NCI-H345 (cell line): ENCODE measurements around the gene CAPN1.
A peak's percentile ranks its signal among the peaks of the same experiment; 100 is the strongest.
"Not testable (repeated sequence)": the region's sequence is repeated elsewhere in the genome, so short reads cannot be mapped to it uniquely, and the experiment has no call there.

Experiments
- DNase-seq: peaks from one replicate; lab custom pipeline; 2025; lab: John Stamatoyannopoulos, UW

The CAPN1 gene

DNA sequence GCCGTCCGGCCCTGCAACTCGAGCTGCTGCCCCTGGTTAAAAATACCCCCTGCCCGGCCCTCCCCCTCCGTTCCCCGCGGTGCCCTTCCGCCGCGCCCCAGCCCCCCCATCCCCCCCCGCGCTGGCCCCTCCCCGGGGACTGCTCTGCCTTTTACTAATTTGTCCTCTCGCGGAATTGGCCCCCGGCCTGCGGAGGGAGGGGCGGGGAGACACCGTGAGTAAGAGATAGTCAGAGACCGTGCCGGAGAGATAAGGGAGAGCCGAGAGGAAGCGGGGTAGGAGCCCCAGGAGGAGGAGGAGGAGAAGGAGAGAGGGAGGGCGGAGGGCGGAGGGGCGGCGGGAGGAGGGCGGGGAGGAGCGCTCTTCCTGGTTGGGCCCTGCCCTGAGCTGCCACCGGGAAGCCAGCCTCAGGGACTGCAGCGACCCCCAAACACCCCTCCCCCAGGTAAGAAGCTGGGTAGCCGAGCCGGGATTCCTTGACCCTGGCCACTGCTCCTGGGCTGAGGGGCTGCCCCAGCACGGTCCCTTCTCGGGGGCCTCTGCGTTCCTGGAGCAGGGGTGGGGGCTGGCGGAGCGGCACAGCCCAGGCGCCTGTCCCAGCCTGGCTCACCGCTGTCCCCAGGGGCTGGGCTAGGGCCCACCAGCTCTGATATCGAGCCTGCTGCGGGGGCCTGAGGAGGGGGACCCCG lies at the start of gene CAPN1:
Gene CAPN1 (plus strand): TSS at position 360 of the 689 bp plus-strand sequence. CDS start 774 bp downstream, outside the sequence.
- peak; percentile 63 for DNase-seq

DNA sequence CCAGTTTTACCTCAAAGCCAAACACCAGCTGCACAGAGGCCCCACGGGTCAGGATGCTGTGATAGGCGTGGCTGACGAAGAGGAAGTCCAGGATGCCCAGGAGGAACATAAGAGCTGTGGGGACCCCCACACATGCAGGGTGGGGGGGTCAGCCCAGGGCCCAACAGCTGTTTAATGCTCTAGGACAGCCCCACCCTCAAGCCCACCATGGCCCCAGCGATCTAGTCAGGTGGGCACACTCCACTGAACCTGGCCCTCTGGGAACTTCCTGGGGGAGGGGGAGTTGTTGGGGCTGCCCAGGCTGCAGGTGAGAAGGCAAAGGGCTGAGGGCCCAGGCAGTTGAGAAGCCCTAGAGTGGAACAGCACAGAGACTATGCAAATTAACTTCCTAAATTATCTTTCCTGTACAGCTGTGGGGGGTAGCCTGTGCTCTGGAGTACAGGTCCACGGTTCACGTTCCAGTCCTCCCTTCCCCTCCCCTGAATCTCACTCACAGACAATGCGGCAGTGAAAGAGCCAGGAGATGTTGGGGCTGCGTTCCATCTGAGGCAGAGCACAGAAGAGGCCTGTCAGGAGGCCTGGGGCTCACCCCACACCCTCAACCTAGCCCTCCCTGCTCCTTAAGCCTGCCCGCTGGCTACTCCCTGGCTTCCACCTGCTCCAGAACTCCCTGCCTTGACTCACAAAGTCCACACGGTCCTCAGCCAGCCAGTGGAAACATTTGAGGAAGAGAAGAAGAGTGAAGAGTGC lies 49.3 kb upstream of the CAPN1 start:
- DNase-seq = no peak

DNA sequence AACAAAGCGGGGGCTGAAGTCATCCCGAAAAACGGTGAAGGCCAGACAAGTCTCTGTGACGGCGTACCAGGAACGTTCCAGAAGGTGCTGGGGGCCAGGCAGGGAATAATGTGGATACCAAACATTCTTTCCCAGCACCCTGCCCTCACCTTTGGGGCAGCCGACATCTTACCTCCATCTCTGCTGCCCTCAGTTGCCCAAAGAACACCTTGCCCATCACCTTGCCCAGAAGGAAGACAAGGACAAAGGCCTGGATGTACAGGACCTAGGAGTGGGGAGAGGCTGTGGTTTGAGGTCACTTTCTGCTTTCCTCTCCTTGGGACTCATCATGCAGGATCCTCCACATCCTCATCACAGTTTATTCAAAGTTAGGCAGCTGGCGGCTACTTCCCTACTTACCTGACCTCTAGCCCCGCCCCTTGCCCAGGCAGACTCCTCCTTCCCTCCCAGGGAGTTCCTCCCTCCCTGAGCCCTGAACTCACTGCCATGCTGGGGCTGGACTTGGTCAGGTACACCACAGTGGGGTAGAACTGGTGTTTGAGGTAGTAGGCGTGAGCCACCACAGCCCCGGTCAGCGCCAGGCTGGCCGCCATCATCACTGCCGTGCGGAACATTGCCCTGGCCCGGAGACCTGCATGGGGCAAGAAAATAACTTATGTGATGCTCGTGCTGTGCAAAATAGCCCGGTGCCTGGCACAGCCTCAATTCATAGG lies 48.6 kb upstream of the CAPN1 start:
- DNase-seq = peak; percentile 20

DNA sequence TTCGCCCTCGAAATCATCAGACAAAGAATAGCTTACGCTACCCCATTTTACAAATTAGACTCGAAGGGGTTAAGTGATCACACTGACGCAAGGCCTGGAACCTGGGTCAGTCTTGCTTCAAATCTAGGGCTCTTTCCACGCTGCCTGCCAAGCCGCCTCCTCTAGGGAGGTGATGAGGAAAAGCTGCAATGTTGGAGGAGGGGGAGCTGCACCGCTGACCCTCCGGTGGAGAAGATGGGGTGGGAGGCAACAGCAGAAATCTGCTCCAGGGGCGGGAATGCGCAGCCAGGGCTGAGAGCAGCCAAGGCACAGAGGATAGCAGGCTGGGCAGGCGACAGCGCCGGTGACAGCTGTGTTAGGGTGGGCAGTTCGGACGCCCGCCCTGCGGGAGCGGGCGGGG lies 48.0 kb upstream of the CAPN1 start:
- no peak for DNase-seq

DNA sequence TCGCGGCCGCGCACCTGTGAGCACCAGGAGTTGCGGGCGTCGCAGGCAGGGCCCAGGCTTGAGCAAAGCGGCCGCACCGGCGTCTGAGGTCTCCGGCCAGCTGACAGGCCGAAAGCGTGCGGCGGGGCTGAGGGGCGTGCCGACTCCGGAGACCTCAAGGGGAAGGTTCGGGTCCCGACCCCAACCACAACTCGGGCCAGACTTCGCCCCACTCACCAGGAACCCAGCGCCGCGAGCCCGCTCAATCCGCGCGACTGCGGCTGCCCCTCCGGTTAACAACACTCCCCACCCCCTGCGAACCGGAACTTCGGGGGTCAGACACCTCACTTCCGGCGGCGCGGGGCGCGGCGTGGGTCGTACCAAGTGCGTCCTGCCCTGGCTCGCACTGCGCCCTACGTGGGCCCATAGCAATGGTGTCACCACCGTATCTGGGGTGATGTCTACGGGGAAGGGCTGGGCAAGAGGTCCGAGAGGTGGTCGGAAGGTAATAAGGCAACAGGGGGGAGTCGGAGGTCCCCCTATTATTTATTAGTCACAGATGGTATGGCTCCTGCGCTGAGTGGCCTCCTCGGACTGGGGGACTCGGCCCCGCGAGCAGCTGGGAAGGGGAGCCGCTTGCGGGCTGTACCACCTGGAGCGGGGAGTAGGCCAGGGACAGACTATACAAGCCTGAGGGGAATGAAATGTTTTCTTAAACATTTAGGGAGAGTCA lies 47.3 kb upstream of the CAPN1 start, which contains the start of gene SYVN1:
Gene SYVN1 (minus strand): TSS at position 280 of the 712 bp plus-strand sequence. CDS start 918 bp downstream, outside the sequence.
- DNase-seq = peak; percentile 92

DNA sequence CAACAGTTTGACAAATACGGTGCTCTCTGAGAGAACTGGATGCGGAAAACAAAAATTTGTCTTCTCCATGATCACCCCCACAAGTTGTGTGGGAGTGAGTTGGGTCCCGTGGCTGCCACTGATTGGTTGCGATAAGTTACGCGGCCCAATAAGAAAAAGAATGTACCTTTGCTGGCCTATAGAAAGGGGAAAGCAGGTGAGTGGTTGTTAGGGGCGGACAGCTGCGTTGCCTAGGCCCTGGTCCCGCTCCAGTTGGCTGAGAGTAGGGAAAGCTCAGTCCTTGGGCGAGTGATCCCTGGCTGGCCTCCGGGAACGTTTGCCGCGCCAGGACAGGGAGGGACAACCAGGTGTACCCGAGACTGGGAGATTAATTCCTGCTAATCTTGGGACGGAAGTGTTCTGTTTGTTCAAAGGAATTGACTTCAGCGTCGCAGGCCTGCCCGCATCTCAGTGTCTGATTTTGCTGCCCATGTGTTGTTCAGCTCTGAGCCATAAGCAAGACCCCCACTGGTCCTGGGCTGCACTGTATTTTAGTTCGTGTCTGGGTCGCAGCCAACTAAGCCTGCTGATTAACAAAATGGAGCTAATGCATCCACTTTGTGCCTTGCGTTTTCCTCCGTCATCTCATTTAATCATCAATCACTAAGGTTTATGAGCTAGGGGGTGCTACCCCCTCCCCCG lies 46.6 kb upstream of the CAPN1 start:
- DNase-seq = peak; percentile 98

DNA sequence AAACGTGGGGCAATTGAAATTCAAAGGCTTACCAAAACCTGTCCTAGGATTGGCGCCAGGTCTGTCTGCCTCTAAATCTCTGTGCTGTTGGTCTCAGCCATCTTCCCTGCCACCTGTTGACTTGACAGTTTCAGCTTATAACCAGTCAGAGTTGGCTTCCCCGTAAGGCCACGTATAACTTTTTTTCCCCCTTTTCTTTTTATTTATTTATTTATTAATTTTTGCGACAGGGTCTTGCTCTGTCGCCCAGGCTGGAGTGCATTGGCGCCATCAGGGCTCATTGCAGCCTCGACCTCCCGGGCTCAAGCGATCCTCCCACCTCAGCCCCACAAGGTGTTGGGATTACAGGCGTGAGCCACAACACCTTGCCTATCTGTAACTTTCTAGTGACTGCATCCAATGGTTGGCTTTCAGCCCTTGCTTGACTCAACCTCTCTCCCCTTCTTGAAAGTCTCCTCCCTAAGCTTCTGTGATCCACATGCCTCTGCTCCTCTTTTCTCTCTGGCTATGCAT lies 46.0 kb upstream of the CAPN1 start:
- DNase-seq = no peak

DNA sequence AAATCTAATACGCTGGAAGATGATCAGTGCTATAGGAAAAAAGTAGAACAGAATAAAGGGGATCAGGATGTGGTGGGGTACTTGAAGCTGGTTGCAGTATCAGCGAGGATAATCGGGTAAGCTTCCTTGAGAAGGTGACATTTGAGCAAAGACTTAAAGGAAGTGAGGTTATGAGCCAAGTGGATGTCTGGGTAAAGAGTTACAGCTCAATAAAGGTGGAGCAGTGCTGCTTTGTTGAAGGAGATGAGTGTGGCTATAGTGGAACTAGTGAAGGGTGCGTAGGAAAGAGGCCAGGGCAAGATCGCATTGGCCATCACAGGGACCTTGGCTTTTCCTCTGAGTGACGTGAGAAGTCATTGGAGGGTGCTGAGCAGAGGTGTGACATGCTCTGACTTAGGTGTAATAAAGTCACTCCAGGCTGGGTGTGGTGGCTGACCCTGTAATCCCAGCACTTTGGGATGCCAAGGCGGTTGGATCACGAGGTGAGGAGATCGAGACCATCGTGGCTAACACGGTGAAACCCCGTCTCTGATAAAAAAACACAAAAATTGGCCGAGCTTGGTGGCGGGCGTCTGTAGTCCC lies 45.1 kb upstream of the CAPN1 start:
- DNase-seq = no peak

DNA sequence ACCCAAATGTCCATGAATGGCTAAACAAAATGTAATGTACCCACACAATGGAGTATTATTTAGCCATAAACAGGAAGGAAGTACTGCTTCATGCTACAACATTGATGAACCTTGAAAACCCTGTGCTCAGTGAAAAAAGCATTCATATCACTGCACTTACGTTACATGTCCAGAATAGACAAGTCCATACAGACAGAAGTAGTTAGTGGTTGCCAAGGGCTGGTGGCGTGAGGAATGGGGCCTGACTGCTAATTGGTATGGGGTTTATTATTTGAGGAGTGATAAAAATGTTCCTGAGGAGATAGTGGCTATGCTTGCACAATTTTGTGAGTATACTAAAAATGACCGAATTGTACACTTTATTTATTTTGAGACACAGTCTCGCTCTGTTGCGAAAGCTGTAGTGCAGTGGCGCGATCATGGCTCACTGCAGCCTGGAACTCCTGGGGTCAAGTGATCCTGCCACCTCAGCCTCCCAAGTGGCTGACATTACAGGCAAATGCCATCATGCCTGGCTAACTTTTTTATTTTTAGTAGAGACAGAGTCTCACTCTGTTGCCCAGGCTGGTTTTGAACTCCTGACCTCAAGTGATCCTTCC lies 39.7 kb upstream of the CAPN1 start:
- DNase-seq = no peak

DNA sequence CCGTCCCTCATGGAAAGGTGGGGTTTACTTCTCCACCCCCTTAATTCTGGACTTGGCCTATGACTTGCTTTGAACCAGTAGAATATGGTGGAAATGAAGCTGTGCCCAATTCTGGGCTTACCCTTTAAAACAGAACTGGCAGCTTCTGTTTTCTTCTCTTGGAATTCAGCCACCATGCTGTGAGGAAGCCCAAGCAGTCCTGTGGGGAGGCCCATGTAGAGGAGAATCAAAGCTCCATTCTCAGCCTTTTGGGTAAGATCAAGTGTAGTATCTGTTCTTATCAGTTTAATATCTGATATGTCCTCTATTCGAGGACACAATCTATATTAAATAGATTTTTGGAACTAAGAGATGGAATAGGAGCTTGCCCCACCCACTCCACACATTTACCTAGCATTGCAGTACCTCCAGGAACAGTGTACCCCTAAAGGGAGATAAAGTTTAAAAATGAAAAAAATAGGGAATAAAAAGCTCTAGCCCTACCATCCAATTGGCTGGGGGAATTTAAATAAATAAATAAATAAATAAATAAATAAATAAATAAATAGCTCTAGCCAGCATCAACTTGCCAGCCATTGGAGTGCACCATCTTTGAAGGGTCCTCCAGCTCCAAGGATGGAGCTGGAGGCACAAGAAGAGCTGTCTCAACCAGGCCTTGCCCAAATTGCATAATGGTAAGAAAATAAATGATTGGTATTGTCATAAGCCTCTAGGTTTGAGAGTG lies 34.2 kb upstream of the CAPN1 start:
- no peak for DNase-seq

DNA sequence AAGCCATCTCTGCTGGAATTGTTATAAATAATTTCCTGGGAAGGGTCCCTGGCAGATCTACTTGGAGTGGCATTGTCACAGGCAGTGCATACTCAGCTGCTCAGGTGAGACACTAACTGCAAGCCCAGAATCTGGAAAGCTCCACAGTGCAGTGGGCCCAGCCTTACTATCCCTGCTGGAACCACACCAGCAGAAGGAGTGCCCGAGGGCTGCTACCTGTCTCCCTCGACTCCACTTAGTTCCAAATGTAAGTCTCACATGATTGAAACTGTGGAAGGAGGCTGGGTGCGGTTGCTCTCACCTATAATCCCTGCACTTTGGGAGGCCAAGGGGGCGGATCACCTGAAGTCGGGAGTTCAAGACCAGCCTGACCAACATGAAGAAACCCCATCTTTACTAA lies 33.1 kb upstream of the CAPN1 start:
- no peak for DNase-seq

DNA sequence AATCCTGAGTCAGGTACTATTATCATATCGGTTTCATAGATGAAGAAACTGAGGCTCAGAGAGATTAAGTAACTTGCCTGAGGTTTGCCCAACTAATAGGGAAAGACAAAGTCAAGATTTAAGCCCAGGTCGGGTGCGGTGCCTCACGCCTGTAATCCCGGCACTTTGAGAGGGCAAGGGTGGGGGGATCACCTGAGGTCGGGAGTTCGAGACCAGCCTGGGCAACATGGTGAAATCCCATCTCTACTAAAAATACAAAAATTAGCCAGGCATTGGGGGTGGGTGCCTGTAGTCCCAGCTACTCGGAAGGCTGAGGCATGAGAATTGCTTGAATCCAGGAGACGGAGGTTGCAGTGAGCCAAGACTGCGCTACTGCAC lies 31.6 kb upstream of the CAPN1 start:
- not testable (repeated sequence) for DNase-seq

DNA sequence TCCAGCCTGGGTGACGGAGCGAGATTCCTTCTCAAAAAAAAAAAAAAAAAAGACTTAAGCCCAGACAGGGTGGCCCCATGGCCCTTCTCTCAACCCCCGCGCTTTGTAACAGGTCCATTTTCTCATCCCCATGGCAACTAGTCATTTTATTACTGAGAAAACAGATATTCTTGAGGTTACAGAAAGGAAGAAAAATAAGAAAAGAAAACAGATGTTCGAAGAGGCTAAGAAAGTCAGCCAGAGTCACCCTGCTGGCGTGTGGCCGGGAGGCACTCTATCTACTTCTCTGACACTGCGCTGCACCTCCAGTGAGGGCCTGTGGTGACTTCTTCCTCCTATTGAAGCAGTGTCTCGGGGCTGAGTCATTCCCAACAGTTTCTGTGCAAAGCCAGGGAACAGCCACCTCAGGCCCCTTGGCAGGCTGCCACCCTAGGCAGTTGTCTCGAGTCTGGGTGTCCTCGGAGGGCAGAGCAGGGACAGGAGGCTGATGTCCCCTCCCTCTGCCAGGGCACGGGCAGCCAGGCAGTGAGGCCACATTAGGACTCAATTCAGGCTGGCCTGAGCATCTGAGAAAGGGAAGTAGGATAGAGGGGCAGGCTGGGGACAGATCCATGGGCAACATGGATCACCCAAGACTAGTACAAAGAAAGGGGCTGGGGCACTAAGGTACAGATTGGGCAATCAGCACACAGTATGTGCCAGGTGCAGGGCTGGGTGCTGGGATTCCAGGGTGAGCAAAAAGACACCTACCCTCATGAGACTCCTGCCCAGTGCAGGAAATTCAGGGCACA lies 31.0 kb upstream of the CAPN1 start:
- peak; percentile 46 for DNase-seq

DNA sequence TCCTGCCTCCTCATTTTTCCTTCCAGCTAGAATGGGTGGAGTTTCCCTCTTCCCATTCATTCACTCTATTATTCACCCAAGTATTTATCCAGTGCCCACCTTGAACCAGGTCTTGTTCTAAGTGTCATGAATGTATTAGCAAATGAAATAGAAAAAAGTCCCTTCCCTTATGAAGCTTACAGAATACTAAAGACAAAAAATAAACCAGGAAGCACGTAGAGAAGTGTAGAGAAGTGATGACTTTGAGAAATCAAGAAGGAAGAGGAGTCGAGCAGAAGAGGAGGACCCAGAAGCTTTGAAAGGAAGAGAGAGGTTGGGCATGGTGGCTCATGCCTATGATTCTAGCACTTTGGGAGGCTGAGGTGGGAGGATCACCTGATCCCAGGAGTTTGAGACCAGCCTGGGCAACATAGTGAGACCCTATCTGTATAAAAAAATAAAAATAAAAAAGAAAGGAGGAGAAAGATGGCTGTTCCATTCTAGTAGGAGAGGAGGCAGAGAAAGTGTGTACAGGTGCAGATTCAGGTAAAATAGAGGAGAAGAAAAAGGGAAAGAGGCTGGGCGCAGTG lies 30.3 kb upstream of the CAPN1 start:
- DNase-seq = no peak

DNA sequence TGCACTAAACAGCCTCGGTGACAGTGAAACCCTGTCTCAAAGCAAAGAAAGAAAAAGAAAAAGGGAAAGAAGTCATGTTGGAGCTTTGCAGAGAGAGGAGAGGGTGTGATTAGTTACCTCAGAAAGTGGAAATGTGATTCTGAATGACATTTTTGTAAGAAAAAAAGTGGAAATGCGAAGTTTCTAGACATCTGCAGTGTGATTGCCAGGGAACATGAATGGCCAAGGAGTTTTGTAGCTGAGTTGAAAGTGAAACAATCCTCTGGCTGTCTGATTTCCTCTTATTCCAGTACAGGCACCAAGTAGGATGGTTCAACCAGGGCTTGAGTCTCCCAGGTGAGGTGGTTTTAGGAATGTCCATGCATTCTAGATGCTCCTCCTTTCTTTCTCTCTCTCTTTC lies 29.6 kb upstream of the CAPN1 start:
- no peak for DNase-seq

DNA sequence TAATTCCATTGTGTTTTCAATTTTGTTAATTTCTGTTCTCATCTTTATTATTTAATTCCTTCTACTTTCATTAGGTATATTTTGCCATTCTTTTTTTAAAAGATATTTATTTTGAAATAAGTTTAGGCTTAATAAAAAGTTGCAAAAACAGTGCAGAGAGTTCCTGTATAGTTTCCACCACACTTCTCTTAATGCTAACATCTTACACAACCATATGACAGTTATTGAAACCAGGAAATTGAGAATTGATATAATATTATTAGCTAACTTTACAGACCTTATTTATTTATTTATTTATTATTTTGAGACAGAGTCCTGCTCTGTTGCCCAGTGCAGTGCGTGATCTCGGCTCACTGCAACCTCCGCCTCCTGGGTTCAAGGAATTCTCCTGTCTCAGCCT lies 25.5 kb upstream of the CAPN1 start:
- no peak for DNase-seq

DNA sequence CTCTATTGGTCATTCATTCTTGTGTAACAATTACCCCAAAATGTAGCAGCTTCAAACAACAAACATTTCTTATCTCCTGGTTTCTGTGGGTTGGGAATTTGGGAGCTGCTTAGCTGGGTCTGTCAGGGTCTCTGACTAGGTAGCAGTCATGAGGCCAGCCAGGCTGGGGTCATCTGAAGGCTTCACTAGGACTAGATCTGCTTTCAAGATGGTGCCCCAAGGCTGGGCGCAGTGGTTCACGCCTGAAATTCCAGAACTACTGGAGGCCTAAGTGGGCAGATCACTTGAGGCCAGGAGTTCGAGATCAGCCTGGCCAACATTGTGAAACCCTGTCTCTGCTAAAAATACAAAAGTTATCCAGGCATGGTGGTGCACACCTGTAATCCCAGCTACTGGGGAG lies 24.8 kb upstream of the CAPN1 start:
- DNase-seq = no peak

DNA sequence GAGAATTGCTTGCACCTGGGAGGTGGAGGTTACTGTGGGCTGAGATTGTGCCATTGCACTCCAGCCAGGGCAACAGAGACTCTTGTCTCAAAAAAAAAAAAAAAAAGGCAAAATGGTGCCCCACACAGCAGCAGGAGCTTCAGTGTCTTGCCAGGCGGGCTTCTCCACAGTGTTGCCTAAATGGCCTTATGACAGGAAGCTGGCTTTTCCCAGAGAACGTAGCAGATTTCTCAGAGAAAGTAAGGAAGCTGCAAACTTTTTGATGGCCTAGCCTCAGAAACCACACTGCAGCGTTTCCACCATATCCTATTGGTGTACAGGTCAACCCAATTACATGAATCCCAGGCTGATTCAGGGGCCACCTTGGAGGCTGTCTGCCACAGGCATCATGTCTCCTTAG lies 24.4 kb upstream of the CAPN1 start:
- DNase-seq = no peak

DNA sequence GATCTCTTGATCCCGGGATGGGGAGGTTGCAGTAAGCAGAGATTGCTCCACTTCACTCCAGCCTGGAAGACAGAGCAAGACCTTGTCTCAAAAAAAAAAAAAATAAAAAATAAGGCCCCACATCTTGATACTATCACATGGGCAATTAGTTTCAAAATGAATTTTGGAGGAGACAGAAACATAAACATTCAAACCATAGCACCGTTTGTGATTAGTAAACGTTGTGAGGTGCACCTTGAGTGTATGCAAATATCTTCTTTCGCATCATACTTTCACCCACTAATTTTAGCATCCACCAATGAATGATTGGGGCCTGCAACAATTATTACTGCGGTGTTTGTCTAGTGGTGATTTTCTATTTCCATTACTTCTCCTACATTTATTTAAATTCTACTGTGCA lies 22.7 kb upstream of the CAPN1 start:
- no peak for DNase-seq
